Measurements from ENCODE around the gene C20orf204. TPM values are rescaled to one million over a fixed set of nuclear protein-coding genes. Genes with fewer than 3 reads are reported as not detected.

Gene C20orf204
- total RNA-seq, 3 donors from 2014 or later, result 1.0 to 1.8 (median 1.7) TPM

GRCh38 chr20:64029293-64030117 lies 6.5 kb upstream of the C20orf204 start:
- H3K36me3 ChIP-seq (ENCODE audit: low read depth), result peaks cover 10% of the 10 kb centered on the region
- TF ChIP-seq CTCF (IDR thresholded peaks at IDR 0.05), result no peak
- ATAC-seq, result no peak
- intact Hi-C loops (cut with DNase I, micrococcal nuclease), result no loop called here
- no peak overlapping the region for H3K4me3 ChIP-seq
- peak in 1 of 3 donors; percentile 29 for DNase-seq
- H3K9me3 ChIP-seq, result no peaks in the 10 kb centered on the region
- peaks cover 10% of the 10 kb centered on the region for H3K4me1 ChIP-seq (ENCODE audit: low read depth)

- peaks cover 7% of the 10 kb centered on the region for H3K4me1 ChIP-seq (ENCODE audit: low read depth)
- peak; percentile 95 for ATAC-seq
- no peak overlapping the region for H3K4me3 ChIP-seq
- TF ChIP-seq CTCF (IDR thresholded peaks at IDR 0.05), result no peak
- DNase-seq, result peak in 2 of 3 donors; percentile 51 to 55
- no peaks in the 10 kb centered on the region for H3K9me3 ChIP-seq
- peaks cover 10% of the 10 kb centered on the region for H3K36me3 ChIP-seq (ENCODE audit: low read depth)
- intact Hi-C loops (cut with DNase I, micrococcal nuclease), result no loop called here
Measured at GRCh38 chr20:64030371-64031134, 5.4 kb upstream of the C20orf204 start.

GRCh38 chr20:64031822-64032314 lies 4.1 kb upstream of the C20orf204 start:
- Histone ChIP-seq H3K4me1 (ENCODE audit: low read depth) (peaks cover 7% of the 10 kb centered on the region), H3K9me3 (no peaks in the 10 kb centered on the region), H3K4me3 (no peak overlapping the region), H3K36me3 (ENCODE audit: low read depth) (peaks cover 10% of the 10 kb centered on the region)
- intact Hi-C loops (cut with DNase I, micrococcal nuclease), result no loop called here
- DNase-seq, result peak in 1 of 3 donors; percentile 28
- no peak for ATAC-seq
- TF ChIP-seq CTCF (IDR thresholded peaks at IDR 0.05), result no peak

- Histone ChIP-seq H3K4me1 (ENCODE audit: low read depth) (peaks cover 10% of the 10 kb centered on the region), H3K4me3 (no peak overlapping the region), H3K36me3 (ENCODE audit: low read depth) (peaks cover 6% of the 10 kb centered on the region), H3K9me3 (no peaks in the 10 kb centered on the region)
- intact Hi-C loops (cut with DNase I, micrococcal nuclease), result no loop called here
- ATAC-seq (no peak), DNase-seq (peak in 1 of 3 donors; percentile 22)
- no peak for TF ChIP-seq CTCF (IDR thresholded peaks at IDR 0.05)
Measured at GRCh38 chr20:64032706-64033624, 3.0 kb upstream of the C20orf204 start.

- Histone ChIP-seq H3K36me3 (ENCODE audit: low read depth) (peaks cover 6% of the 10 kb centered on the region), H3K9me3 (no peaks in the 10 kb centered on the region), H3K4me3 (no peak overlapping the region), H3K4me1 (ENCODE audit: low read depth) (peaks cover 15% of the 10 kb centered on the region)
- no peak for TF ChIP-seq CTCF (IDR thresholded peaks at IDR 0.05)
- DNase-seq, result peak in 1 of 3 donors; percentile 20
- intact Hi-C loops (cut with DNase I, micrococcal nuclease), result no loop called here
- ATAC-seq, result no peak
Measured at GRCh38 chr20:64033981-64034493, 1.9 kb upstream of the C20orf204 start.

Measured in mucosa of descending colon (tissue), 3 donors.